Measurements from ENCODE around the gene CSAD. TPM values are rescaled to one million over a fixed set of nuclear protein-coding genes. Genes with fewer than 3 reads are reported as not detected.
A peak's percentile ranks its signal among the peaks of the same experiment; 100 is the strongest.

Gene CSAD
- total and polyA plus RNA-seq, 3 donors from 2014 or later = 34.9 to 93.7 (median 73.9) TPM

- peak overlapping the region in 1 of 2 donors; percentile 27 for H3K4me3 ChIP-seq
- intact Hi-C loops (cut with DNase I; ENCODE audit: low total_unique reads) = no loop called here
Measured at GRCh38 chr12:53197011-53197640, 16.4 kb upstream of the CSAD start.

GRCh38 chr12:53196486-53196885, 15.8 kb upstream of the CSAD start:
- TF ChIP-seq POLR2A (IDR thresholded peaks at IDR 0.05) = no peak
- TF ChIP-seq CTCF (IDR thresholded peaks at IDR 0.05) = no peak
- no peak overlapping the region for H3K27ac ChIP-seq
- peaks cover 16% of the 10 kb centered on the region for H3K4me1 ChIP-seq
- intact Hi-C loops (cut with DNase I; ENCODE audit: low total_unique reads) = no loop called here
- H3K36me3 ChIP-seq (ENCODE audit: low read depth, missing control alignments) = no peaks in the 10 kb centered on the region
- no peaks in the 10 kb centered on the region for H3K27me3 ChIP-seq
- WGBS, 2 donors = 83 to 86% methylated on average over 13 to 14 of the region's 14 CpGs
- no peak overlapping the region for H3K4me3 ChIP-seq
- no peak for DNase-seq
- H3K9me3 ChIP-seq = no peaks in the 10 kb centered on the region

More at GRCh38 chr12:53197011-53197640, 16.4 kb upstream of the CSAD start:
- WGBS, 2 donors = 56 to 73% methylated on average over 9 to 19 of the region's 19 CpGs
- no peak for DNase-seq
- H3K27me3 ChIP-seq = no peaks in the 10 kb centered on the region
- TF ChIP-seq CTCF (IDR thresholded peaks at IDR 0.05) = no peak
- no peak for TF ChIP-seq POLR2A (IDR thresholded peaks at IDR 0.05)
- no peaks in the 10 kb centered on the region for H3K9me3 ChIP-seq
- peaks cover 16% of the 10 kb centered on the region for H3K4me1 ChIP-seq
- H3K36me3 ChIP-seq (ENCODE audit: low read depth, missing control alignments) = no peaks in the 10 kb centered on the region
- H3K27ac ChIP-seq = no peak overlapping the region

- intact Hi-C loops (cut with DNase I; ENCODE audit: low total_unique reads) = no loop called here
- H3K36me3 ChIP-seq (ENCODE audit: low read depth, missing control alignments) = no peaks in the 10 kb centered on the region
- WGBS, 2 donors = 87 to 95% methylated on average over 10 of the region's 10 CpGs
- no peaks in the 10 kb centered on the region for H3K9me3 ChIP-seq
- no peak for DNase-seq
- no peak overlapping the region for H3K27ac ChIP-seq
- TF ChIP-seq POLR2A (IDR thresholded peaks at IDR 0.05) = no peak
- TF ChIP-seq CTCF (IDR thresholded peaks at IDR 0.05) = no peak
- no peaks in the 10 kb centered on the region for H3K27me3 ChIP-seq
- no peak overlapping the region for H3K4me3 ChIP-seq
- H3K4me1 ChIP-seq = peaks cover 16% of the 10 kb centered on the region
Measured at GRCh38 chr12:53195516-53196420, 15.0 kb upstream of the CSAD start.

GRCh38 chr12:53194973-53195372, 14.2 kb upstream of the CSAD start:
- Histone ChIP-seq H3K36me3 (ENCODE audit: low read depth, missing control alignments) (no peaks in the 10 kb centered on the region), H3K4me1 (peaks cover 21% of the 10 kb centered on the region), H3K9me3 (no peaks in the 10 kb centered on the region), H3K27me3 (no peaks in the 10 kb centered on the region), H3K27ac (no peak overlapping the region), H3K4me3 (no peak overlapping the region)
- no peak for DNase-seq
- WGBS, 2 donors = 60 to 76% methylated on average over 1 of the region's 1 CpG
- intact Hi-C loops (cut with DNase I; ENCODE audit: low total_unique reads) = no loop called here
- no peak for TF ChIP-seq CTCF (IDR thresholded peaks at IDR 0.05)
- no peak for TF ChIP-seq POLR2A (IDR thresholded peaks at IDR 0.05)

Measured in testis (tissue), 3 donors.